Measurements from ENCODE around the gene TRIM4.
"Not testable (repeated sequence)": the region's sequence is repeated elsewhere in the genome, so short reads cannot be mapped to it uniquely, and the experiment has no call there.

Gene TRIM4

GRCh38 chr7:99918959-99919813, at the start of gene TRIM4:
Gene TRIM4, minus strand, starts transcription at chr7:99919530. Its CDS starts 129 bp downstream, at chr7:99919401.
- DNase-seq: peak; percentile 85

- no peak for DNase-seq
Measured at GRCh38 chr7:99958564-99959227, 39.4 kb upstream of the TRIM4 start.

GRCh38 chr7:99955247-99955646, 35.9 kb upstream of the TRIM4 start:
- no peak for DNase-seq

- DNase-seq: not testable (repeated sequence)
Measured at GRCh38 chr7:99954643-99955042, 35.3 kb upstream of the TRIM4 start.

GRCh38 chr7:99953649-99954048, 34.3 kb upstream of the TRIM4 start:
- no peak for DNase-seq

- DNase-seq: not testable (repeated sequence)
Measured at GRCh38 chr7:99952649-99953048, 33.3 kb upstream of the TRIM4 start.

- not testable (repeated sequence) for DNase-seq
Measured at GRCh38 chr7:99950819-99951218, 31.5 kb upstream of the TRIM4 start.

- no peak for DNase-seq
Measured at GRCh38 chr7:99949645-99950228, 30.4 kb upstream of the TRIM4 start.

- no peak for DNase-seq
Measured at GRCh38 chr7:99947608-99948007, 28.3 kb upstream of the TRIM4 start.

GRCh38 chr7:99944497-99945070, 25.3 kb upstream of the TRIM4 start:
- no peak for DNase-seq

- no peak for DNase-seq
Measured at GRCh38 chr7:99943641-99944496, 24.5 kb upstream of the TRIM4 start.

GRCh38 chr7:99938296-99938695, 19.0 kb upstream of the TRIM4 start:
- DNase-seq: no peak

GRCh38 chr7:99935009-99935408, 15.7 kb upstream of the TRIM4 start:
- not testable (repeated sequence) for DNase-seq

- DNase-seq: no peak
Measured at GRCh38 chr7:99930376-99930775, 11.0 kb upstream of the TRIM4 start.

- no peak for DNase-seq
Measured at GRCh38 chr7:99929730-99930053, 10.4 kb upstream of the TRIM4 start.

- peak; percentile 46 for DNase-seq
Measured at GRCh38 chr7:99928994-99929729, 9.8 kb upstream of the TRIM4 start, which contains the start of gene GJC3. Gene GJC3, minus strand, starts transcription at chr7:99929620. Its CDS starts 0 bp downstream, at chr7:99929620.

- DNase-seq: no peak
Measured at GRCh38 chr7:99928188-99928587, 8.9 kb upstream of the TRIM4 start.

- no peak for DNase-seq
Measured at GRCh38 chr7:99927536-99927935, 8.2 kb upstream of the TRIM4 start.

GRCh38 chr7:99926321-99926720, 7.0 kb upstream of the TRIM4 start:
- DNase-seq: no peak

- DNase-seq: no peak
Measured at GRCh38 chr7:99923200-99923599, 3.9 kb upstream of the TRIM4 start.

- no peak for DNase-seq
Measured at GRCh38 chr7:99920149-99920548, 819 bp upstream of the TRIM4 start.

- no peak for DNase-seq
Measured at GRCh38 chr7:99919814-99920112, 433 bp upstream of the TRIM4 start.

All from NCI-H1105 (cell line).